NCI-H2107 treated with DMSO at 0.1 percent for 48 hours (cell line): ENCODE results near the gene ZNHIT3.
"Not testable (repeated sequence)": the region's sequence is repeated elsewhere in the genome, so short reads cannot be mapped to it uniquely, and the experiment has no call there.

Source experiments
- DNase-seq: peaks from one replicate; lab custom pipeline; 2025; ENCODE audit not compliant: unreplicated experiment; lab: John Stamatoyannopoulos, UW

Gene ZNHIT3

GRCh38 chr17:36482611-36483504 lies 3.6 kb upstream of the ZNHIT3 start:
- peak; percentile 33 for DNase-seq

GRCh38 chr17:36484021-36484420 lies 2.5 kb upstream of the ZNHIT3 start:
- DNase-seq: not testable (repeated sequence)

- no peak for DNase-seq
Observed at GRCh38 chr17:36485027-36485426, 1.5 kb upstream of the ZNHIT3 start.

GRCh38 chr17:36485805-36486203 lies 677 bp upstream of the ZNHIT3 start:
- no peak for DNase-seq

- DNase-seq: no peak
Observed at GRCh38 chr17:36493956-36494355, 7.5 kb downstream of the ZNHIT3 start.

GRCh38 chr17:36494674-36495073 lies 8.2 kb downstream of the ZNHIT3 start:
- no peak for DNase-seq

GRCh38 chr17:36495076-36495578 lies 8.6 kb downstream of the ZNHIT3 start:
- no peak for DNase-seq

- no peak for DNase-seq
Observed at GRCh38 chr17:36496018-36496789, 9.7 kb downstream of the ZNHIT3 start.

GRCh38 chr17:36498155-36498554 lies 11.7 kb downstream of the ZNHIT3 start:
- DNase-seq: no peak

- DNase-seq: no peak
Observed at GRCh38 chr17:36498560-36499300, 12.2 kb downstream of the ZNHIT3 start.

- no peak for DNase-seq
Observed at GRCh38 chr17:36500745-36501225, 14.3 kb downstream of the ZNHIT3 start.

GRCh38 chr17:36501351-36501750 lies 14.9 kb downstream of the ZNHIT3 start:
- no peak for DNase-seq

- no peak for DNase-seq
Observed at GRCh38 chr17:36501963-36502362, 15.5 kb downstream of the ZNHIT3 start.

- DNase-seq: no peak
Observed at GRCh38 chr17:36503456-36504155, 17.1 kb downstream of the ZNHIT3 start.

- DNase-seq: no peak
Observed at GRCh38 chr17:36504156-36504545, 17.7 kb downstream of the ZNHIT3 start.

- DNase-seq: no peak
Observed at GRCh38 chr17:36505171-36505570, 18.7 kb downstream of the ZNHIT3 start.

- DNase-seq: no peak
Observed at GRCh38 chr17:36506249-36506826, 19.9 kb downstream of the ZNHIT3 start.

GRCh38 chr17:36506831-36507230 lies 20.4 kb downstream of the ZNHIT3 start:
- no peak for DNase-seq

GRCh38 chr17:36507266-36507665 lies 20.8 kb downstream of the ZNHIT3 start:
- no peak for DNase-seq

GRCh38 chr17:36508439-36508838 lies 22.0 kb downstream of the ZNHIT3 start:
- DNase-seq: not testable (repeated sequence)
